Ovary (tissue), 9 donors: ENCODE results near the gene EFNA4. TPM values are rescaled to one million over a fixed set of nuclear protein-coding genes. Genes with fewer than 3 reads are reported as not detected.
A peak's percentile ranks its signal among the peaks of the same experiment; 100 is the strongest.

ENCODE experiments used
- DNase-seq, 5 donors: peaks; one replicate each; pipeline ENCODE4 v3.0.0-alpha.2; 2019 to 2020
- H3K27ac ChIP-seq, 2 donors: fragments of 200-600 bp; one replicate each; pipeline versions ENCODE4 v1.5.1 to v1.8.0; 2019 to 2022
- H3K27me3 ChIP-seq: fragments of 200-600 bp; one replicate; pipeline ENCODE4 v1.8.0; 2022
- H3K36me3 ChIP-seq: fragments of 200-600 bp; sonication (generic); one replicate; pipeline ENCODE4 v1.5.1; 2019
- H3K4me1 ChIP-seq: one replicate; pipeline ENCODE4 v1.8.1; 2013; ENCODE audit warnings: mild to moderate bottlenecking, moderate library complexity; ENCODE audit not compliant: insufficient read depth
- H3K4me3 ChIP-seq: fragments of 200-600 bp; sonication (generic); one replicate; pipeline ENCODE4 v1.5.1; 2017
- H3K9me3 ChIP-seq, 2 donors: fragments of 200-600 bp in 1 of 2; sonication (generic) in 1 of 2; one replicate each; pipeline versions ENCODE4 v1.5.1 to v1.8.1; 2013 to 2019; ENCODE audit warnings: mild to moderate bottlenecking in 1 of 2, moderate library complexity in 1 of 2
- CTCF ChIP-seq, 3 donors: fragments of 450-650 bp in 2 of 3; fragments of 200-600 bp in 1 of 3; IDR thresholded peaks; one replicate each; pipeline versions ENCODE4 v1.5.1 to v1.8.0; 2016 to 2022; ENCODE audit warnings: antibody characterized with exemption in 3 of 3, mild to moderate bottlenecking in 1 of 3
- EP300 ChIP-seq: sonication (generic); formaldehyde crosslinking; IDR thresholded peaks from one replicate; pipeline ENCODE4 v1.6.1; 2017; ENCODE audit warnings: antibody characterized with exemption
- POLR2A ChIP-seq: fragments of 450-650 bp; IDR thresholded peaks from one replicate; pipeline ENCODE4 v1.6.1; 2017; ENCODE audit warnings: antibody characterized with exemption, mild to moderate bottlenecking, moderate library complexity
- WGBS, 3 donors: extraction: QIAGEN DNeasy Blood & Tissue Kit in 1 of 3; methylation state at CpG; one replicate each; pipeline versions ENCODE4 v1.1.5 to v1.1.7; 2013 to 2017; 5-methylcytosine and 5-hydroxymethylcytosine counted together
- intact Hi-C, 4 donors: fragments of 100-400 bp; cut with DNase I; formaldehyde crosslinking; loops; one replicate each; pipeline versions ENCODE4 v1.11.0 to v1.15.1; 2022 to 2023
- polyA plus RNA-seq, 2 donors: library from polyadenylated mRNA; stranded (reverse); fragments of 200-250 nt in 1 of 2; fragments of 350-450 nt in 1 of 2; fragmentation: Illumina TruSeq in 1 of 2; extraction: RNeasy Lipid Tissue Mini Kit (QIAGEN cat#74804) in 1 of 2; gene quantifications; one replicate each; pipeline ENCODE4 v1.2.3, GENCODE V29; 2013 to 2014
- total RNA-seq, 7 donors: library from RNA; depleted of rRNA in 2 of 7; stranded (reverse); fragments of >200 nt in 2 of 7; fragmentation: NEBNext Ultra II Directional in 3 of 7; extraction: Animal tissue kit (Norgen Biotek cat#: 25700) in 3 of 7; gene quantifications; one replicate each; pipeline versions ENCODE4 v1.1.0 to v1.2.4, GENCODE V29; 2016 to 2023
- donor health status: DM: no; HTN: no; CAD: no; lungs with moderate emphysema.
- donor health status: DM: no; HTN: no; CAD: no.
- donor health status: Bipolar disorder and iron deficiency.
- donor health status: DM: yes; HTN: yes; CAD: no.
- donor health status: DM: no; HTN: no; CAD: no.
- donor health status: DM: yes; HTN: yes; CAD: no.

Gene EFNA4
- total and polyA plus RNA-seq, 9 donors = 7.3 to 14.1 (median 10.6) TPM

GRCh38 chr1:155071701-155072100 lies 8.2 kb downstream of the EFNA4 start:
- no peak overlapping the region for H3K4me3 ChIP-seq
- no peaks in the 10 kb centered on the region for H3K9me3 ChIP-seq
- 48 to 69% (median 57%) methylated on average over 14 of the region's 14 CpGs for WGBS, 3 donors
- peaks cover 4% of the 10 kb centered on the region for H3K4me1 ChIP-seq
- H3K36me3 ChIP-seq = no peaks in the 10 kb centered on the region
- intact Hi-C loops = loop anchor here in 1 of 4 donors (10.0 kb wide), 1 partner anchor 587 kb away; no protein-coding TSS in a partner anchor
- peak overlapping the region; percentile 70 to 77 for H3K27ac ChIP-seq
- TF ChIP-seq CTCF (IDR thresholded peaks at IDR 0.05) (no peak), EP300 (no peak), POLR2A (no peak)
- DNase-seq = no peak
- no peaks in the 10 kb centered on the region for H3K27me3 ChIP-seq

GRCh38 chr1:155072531-155073289 lies 9.2 kb downstream of the EFNA4 start:
- peaks cover 4% of the 10 kb centered on the region for H3K4me1 ChIP-seq
- H3K27me3 ChIP-seq = no peaks in the 10 kb centered on the region
- DNase-seq = no peak
- WGBS, 3 donors = 57 to 63% (median 57%) methylated on average over 7 of the region's 7 CpGs
- no peaks in the 10 kb centered on the region for H3K36me3 ChIP-seq
- intact Hi-C loops = loop anchor here in 1 of 4 donors (10.0 kb wide), 1 partner anchor 588 kb away; no protein-coding TSS in a partner anchor
- H3K27ac ChIP-seq = no peak overlapping the region
- TF ChIP-seq CTCF (IDR thresholded peaks at IDR 0.05) = no peak
- no peak for TF ChIP-seq POLR2A
- TF ChIP-seq EP300 = no peak
- no peak overlapping the region for H3K4me3 ChIP-seq
- H3K9me3 ChIP-seq = no peaks in the 10 kb centered on the region

- no peak overlapping the region for H3K27ac ChIP-seq
- peaks cover 4% of the 10 kb centered on the region for H3K4me1 ChIP-seq
- DNase-seq = no peak
- H3K4me3 ChIP-seq = no peak overlapping the region
- no peaks in the 10 kb centered on the region for H3K36me3 ChIP-seq
- TF ChIP-seq CTCF (IDR thresholded peaks at IDR 0.05) (no peak), POLR2A (no peak), EP300 (no peak)
- no peaks in the 10 kb centered on the region for H3K27me3 ChIP-seq
- H3K9me3 ChIP-seq = no peaks in the 10 kb centered on the region
- whole genome bisulfite sequencing, 3 donors = 84 to 93% (median 92%) methylated on average over 3 of the region's 3 CpGs
- intact Hi-C loops = loop anchor here in 1 of 4 donors (10.0 kb wide), 1 partner anchor 589 kb away; no protein-coding TSS in a partner anchor
These were observed 10.1 kb downstream of the EFNA4 start for GRCh38 chr1:155073377-155074242.

- peaks cover 3% of the 10 kb centered on the region for H3K27me3 ChIP-seq
- no peak overlapping the region for H3K4me3 ChIP-seq
- H3K36me3 ChIP-seq = no peaks in the 10 kb centered on the region
- intact Hi-C loops = loop anchor here in 1 of 4 donors (10.0 kb wide), 1 partner anchor 591 kb away; no protein-coding TSS in a partner anchor
- H3K9me3 ChIP-seq = no peaks in the 10 kb centered on the region
- H3K27ac ChIP-seq = no peak overlapping the region
- TF ChIP-seq CTCF (IDR thresholded peaks at IDR 0.05) (no peak), POLR2A (no peak), EP300 (no peak)
- no peak for DNase-seq
- 43 to 53% (median 52%) methylated on average over 5 of the region's 5 CpGs for WGBS, 3 donors
- peaks cover 8% of the 10 kb centered on the region for H3K4me1 ChIP-seq
These were observed 12.0 kb downstream of the EFNA4 start for GRCh38 chr1:155075535-155075934.
